GM12892 (cell line): ENCODE data around the gene B9D1.

Experiments
- POLR2A ChIP-seq: IDR thresholded peaks from 2 replicates; pipeline ENCODE4 v1.6.1; 2011; ENCODE audit warnings: low read depth, low read length, control low read depth
- POLR2AphosphoS5 ChIP-seq: IDR thresholded peaks from 2 replicates; pipeline ENCODE4 v1.6.1; 2011; ENCODE audit warnings: low read depth, low read length, control low read depth

GRCh38 chr17:19348806-19349205 lies 13.7 kb downstream of the B9D1 start:
- no peak for TF ChIP-seq POLR2A
- TF ChIP-seq POLR2AphosphoS5 = no peak
